ENCODE results near the gene AAMP. TPM values are rescaled to one million over a fixed set of nuclear protein-coding genes. Genes with fewer than 3 reads are reported as not detected.
"Not testable (repeated sequence)": the region's sequence is repeated elsewhere in the genome, so short reads cannot be mapped to it uniquely, and the experiment has no call there.

AAMP gene, protein sequence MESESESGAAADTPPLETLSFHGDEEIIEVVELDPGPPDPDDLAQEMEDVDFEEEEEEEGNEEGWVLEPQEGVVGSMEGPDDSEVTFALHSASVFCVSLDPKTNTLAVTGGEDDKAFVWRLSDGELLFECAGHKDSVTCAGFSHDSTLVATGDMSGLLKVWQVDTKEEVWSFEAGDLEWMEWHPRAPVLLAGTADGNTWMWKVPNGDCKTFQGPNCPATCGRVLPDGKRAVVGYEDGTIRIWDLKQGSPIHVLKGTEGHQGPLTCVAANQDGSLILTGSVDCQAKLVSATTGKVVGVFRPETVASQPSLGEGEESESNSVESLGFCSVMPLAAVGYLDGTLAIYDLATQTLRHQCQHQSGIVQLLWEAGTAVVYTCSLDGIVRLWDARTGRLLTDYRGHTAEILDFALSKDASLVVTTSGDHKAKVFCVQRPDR
- 10 to 100 TPM; 58.7 to 59.4 TPM for total RNA-seq

DNA sequence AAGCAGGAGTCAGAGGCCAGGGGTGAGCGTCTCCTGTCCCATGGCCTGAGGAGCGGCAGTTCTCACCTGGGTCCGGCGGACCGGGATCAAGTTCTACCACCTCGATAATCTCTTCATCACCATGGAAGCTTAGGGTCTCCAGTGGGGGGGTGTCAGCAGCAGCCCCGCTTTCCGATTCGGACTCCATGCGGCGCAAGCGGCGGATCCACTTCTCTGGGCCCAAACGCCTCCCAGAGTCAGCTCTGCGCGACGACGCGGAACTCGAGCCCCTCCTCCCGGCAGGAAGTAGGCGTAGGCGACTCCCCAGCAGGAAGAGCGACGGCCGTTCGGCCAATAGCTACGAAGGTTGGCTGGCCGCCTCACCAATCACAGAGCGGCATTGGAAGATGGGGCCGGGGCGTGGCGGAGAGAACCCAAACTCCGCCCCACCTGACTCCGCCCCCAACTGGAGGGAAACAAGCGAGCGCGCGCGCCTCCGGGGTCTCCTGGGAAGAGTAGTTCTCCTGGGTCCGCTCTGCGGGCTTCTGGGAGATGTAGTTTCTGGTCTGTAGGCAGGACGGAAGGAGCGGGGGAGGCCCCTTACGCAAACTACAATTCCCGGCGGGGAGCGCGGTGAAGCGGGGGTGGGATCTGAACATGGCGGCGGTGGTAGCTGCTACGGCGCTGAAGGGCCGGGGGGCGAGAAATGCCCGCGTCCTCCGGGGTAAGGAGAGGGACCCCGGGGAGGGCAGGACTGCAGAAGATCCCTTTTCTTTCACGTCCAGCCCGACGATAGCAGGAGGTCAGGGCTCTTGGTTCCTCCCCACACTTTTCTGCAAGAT lies at the start of gene AAMP, which contains the start of gene PNKD:
AAMP (minus strand) TSS at position 238 of the 821 bp plus-strand sequence; CDS start at position 187, 51 bp downstream.
PNKD (plus strand) TSS at position 620 of the 821 bp plus-strand sequence; CDS start at position 637, 17 bp downstream.
- Mint-ChIP-seq H3K4me3 (peak within 1 kb of the TSS; percentile 80), H3K9me3 (no peaks in the 10 kb centered on the region), H3K27me3 (ENCODE audit: low read depth) (no peaks in the 10 kb centered on the region), H3K36me3 (ENCODE audit: low read depth) (peaks cover 23% of the 10 kb centered on the region), H3K4me1 (ENCODE audit: low read depth) (peaks cover 42% of the 10 kb centered on the region), H3K27ac (peak within 1 kb of the TSS; percentile 87)
- CTCF ChIA-PET: interaction anchor here (0.6 to 7.4 kb wide), 10 partner anchors 11 to 86 kb away, joined by 3 to 214 read pairs (median 6); partner anchors contain the start of genes ARPC2 and TMBIM1
- peak; percentile 100 for DNase-seq
- intact Hi-C loops (cut with micrococcal nuclease): loop anchor here (1.0 to 5.0 kb wide), 14 partner anchors 16 to 1118 kb away; partner anchors contain the start of genes BCS1L, CNOT9, RNF25 and STK36

DNA sequence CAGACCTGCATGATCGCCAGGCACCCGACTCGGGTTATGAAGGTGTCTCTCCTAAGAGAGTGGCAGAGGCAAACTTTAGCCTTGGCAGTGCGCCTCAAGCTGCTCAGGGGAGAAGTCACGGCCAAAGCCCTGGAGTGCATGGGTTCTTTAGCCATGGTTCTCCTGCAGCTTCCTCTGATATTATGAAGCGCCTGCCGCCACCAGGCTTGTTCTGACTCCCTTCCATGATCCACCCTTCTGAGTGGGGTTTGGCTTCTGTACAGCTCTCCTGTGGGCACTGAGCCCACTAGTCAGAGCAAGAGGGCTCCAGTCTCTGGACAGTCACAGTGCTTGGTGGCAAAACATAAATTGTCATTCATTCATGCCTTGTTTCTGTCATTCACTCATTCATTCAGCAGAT lies 48.3 kb upstream of the AAMP start:
- Mint-ChIP-seq H3K4me1 (ENCODE audit: low read depth) (peaks cover 50% of the 10 kb centered on the region), H3K9me3 (no peaks in the 10 kb centered on the region), H3K36me3 (ENCODE audit: low read depth) (peaks cover 1% of the 10 kb centered on the region), H3K27me3 (ENCODE audit: low read depth) (no peaks in the 10 kb centered on the region), H3K27ac (no peak overlapping the region), H3K4me3 (no peak overlapping the region)
- intact Hi-C loops (cut with micrococcal nuclease): loop anchor here (5.0 kb wide), 2 partner anchors 49 to 79 kb away; partner anchors contain the start of gene CTDSP1
- CTCF ChIA-PET: interaction anchor here (0.5 to 2.4 kb wide), 2 partner anchors 39 to 238 kb away, joined by 3 to 8 read pairs; no protein-coding TSS in a partner anchor
- DNase-seq: no peak

DNA sequence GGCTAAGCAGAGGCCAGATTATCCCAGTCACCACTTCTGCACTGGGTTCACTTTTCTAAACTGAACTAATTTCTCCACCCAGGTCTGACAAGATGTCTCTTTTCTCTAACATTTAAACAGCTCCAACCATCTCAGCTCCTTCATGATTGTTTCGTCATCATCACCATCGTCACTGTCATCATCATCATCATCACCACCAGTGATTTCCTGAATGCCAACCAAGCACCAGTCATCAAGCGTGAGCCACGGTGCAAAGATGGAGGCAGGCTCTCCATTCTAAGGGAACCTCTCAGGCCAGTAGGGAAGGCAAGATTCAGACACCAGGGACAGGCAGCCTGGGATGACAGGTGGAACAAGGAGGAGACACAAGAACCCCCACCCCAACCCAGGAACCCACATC lies 47.9 kb upstream of the AAMP start:
- CTCF ChIA-PET: interaction anchor here (0.6 to 2.4 kb wide), 3 partner anchors 16 to 309 kb away, joined by 3 to 8 read pairs (median 5); no protein-coding TSS in a partner anchor
- no peaks in the 10 kb centered on the region for H3K9me3 Mint-ChIP-seq
- intact Hi-C loops (cut with micrococcal nuclease): loop anchor here (5.0 kb wide), 2 partner anchors 49 to 79 kb away; partner anchors contain the start of gene CTDSP1
- no peaks in the 10 kb centered on the region for H3K27me3 Mint-ChIP-seq (ENCODE audit: low read depth)
- peaks cover 1% of the 10 kb centered on the region for H3K36me3 Mint-ChIP-seq (ENCODE audit: low read depth)
- no peak overlapping the region for H3K4me3 Mint-ChIP-seq
- peak; percentile 32 for DNase-seq
- H3K27ac Mint-ChIP-seq: peak overlapping the region; percentile 15
- H3K4me1 Mint-ChIP-seq (ENCODE audit: low read depth): peaks cover 50% of the 10 kb centered on the region

DNA sequence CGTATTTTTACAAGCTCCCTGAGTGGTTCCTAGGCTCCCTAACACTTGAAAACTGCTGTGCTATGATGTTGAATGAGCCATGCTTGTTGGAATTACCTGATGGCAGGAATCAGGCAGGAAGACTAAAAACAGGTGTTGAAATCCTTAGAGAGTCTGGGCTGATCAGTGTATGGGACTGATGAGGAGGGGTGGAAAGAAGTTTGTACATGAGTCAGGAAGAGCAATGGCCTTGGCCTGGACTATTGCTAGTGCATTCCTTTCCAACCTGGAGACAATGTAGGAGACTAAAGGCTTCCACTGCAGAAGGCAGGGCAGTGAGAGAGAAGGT lies 47.3 kb upstream of the AAMP start:
- intact Hi-C loops (cut with micrococcal nuclease): loop anchor here (5.0 kb wide), 2 partner anchors 50 to 80 kb away; partner anchors contain the start of gene CTDSP1
- Mint-ChIP-seq H3K27me3 (ENCODE audit: low read depth) (no peaks in the 10 kb centered on the region), H3K4me3 (no peak overlapping the region), H3K4me1 (ENCODE audit: low read depth) (peaks cover 45% of the 10 kb centered on the region), H3K27ac (peak overlapping the region; percentile 91), H3K9me3 (no peaks in the 10 kb centered on the region), H3K36me3 (ENCODE audit: low read depth) (peaks cover 1% of the 10 kb centered on the region)
- DNase-seq: no peak
- CTCF ChIA-PET: interaction anchor here (0.6 to 2.4 kb wide), 5 partner anchors 9 to 310 kb away, joined by 3 to 8 read pairs (median 5); no protein-coding TSS in a partner anchor

DNA sequence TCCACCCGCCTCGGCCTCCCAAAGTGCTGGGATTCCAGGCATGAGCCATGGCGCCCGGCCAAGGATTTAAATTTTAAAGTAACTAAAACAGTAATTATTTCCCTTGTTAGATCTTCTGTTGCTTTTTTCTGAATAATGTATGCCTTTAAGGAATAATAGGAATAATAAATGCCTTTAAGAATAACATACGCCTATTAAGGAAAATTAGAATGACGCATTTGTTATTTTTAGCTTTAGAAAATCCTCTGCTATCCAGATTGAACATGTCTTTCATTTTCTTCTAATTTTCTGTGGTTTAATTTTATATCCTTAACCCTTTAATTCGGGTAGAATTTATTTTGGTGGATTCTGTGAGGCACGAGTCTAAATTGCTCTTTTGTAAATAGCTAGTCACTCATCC lies 45.5 kb upstream of the AAMP start:
- CTCF ChIA-PET: interaction anchor here (0.7 to 1.7 kb wide), 4 partner anchors 13 to 537 kb away, joined by 3 to 8 read pairs (median 3); no protein-coding TSS in a partner anchor
- no peaks in the 10 kb centered on the region for H3K9me3 Mint-ChIP-seq
- no peak overlapping the region for H3K4me3 Mint-ChIP-seq
- peaks cover 1% of the 10 kb centered on the region for H3K36me3 Mint-ChIP-seq (ENCODE audit: low read depth)
- no peak for DNase-seq
- no peak overlapping the region for H3K27ac Mint-ChIP-seq
- no peaks in the 10 kb centered on the region for H3K27me3 Mint-ChIP-seq (ENCODE audit: low read depth)
- intact Hi-C loops (cut with micrococcal nuclease): loop anchor here (5.0 kb wide), 2 partner anchors 52 to 82 kb away; partner anchors contain the start of gene CTDSP1
- peaks cover 34% of the 10 kb centered on the region for H3K4me1 Mint-ChIP-seq (ENCODE audit: low read depth)

DNA sequence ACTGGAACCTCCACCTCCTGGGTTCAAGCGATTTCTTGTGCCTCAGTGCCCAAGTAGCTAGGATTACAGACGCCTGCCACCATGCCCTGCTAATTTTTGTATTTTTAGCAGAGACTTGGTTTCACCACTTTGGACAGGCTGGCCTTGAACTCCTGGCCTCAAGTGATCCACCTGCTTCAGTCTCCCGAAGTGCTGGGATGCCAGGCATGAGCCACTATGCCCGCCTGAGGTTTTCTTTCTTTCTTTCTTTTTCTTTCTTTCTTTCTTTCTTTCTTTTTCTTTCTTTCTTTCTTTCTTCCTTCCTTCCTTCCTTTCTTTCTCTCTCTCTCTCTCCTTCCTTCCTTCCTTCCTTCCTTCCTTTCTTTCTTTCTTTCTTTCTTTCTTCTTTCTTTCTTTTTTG lies 44.8 kb upstream of the AAMP start:
- not testable (repeated sequence) for H3K9me3 Mint-ChIP-seq; H3K36me3 Mint-ChIP-seq (ENCODE audit: low read depth); H3K27me3 Mint-ChIP-seq (ENCODE audit: low read depth); H3K27ac Mint-ChIP-seq; H3K4me3 Mint-ChIP-seq; DNase-seq
- peaks cover 33% of the 10 kb centered on the region for H3K4me1 Mint-ChIP-seq (ENCODE audit: low read depth)
- intact Hi-C loops (cut with micrococcal nuclease): loop anchor here (5.0 kb wide), 2 partner anchors 53 to 83 kb away; partner anchors contain the start of gene CTDSP1
- CTCF ChIA-PET: interaction anchor here (1.0 kb wide), 1 partner anchor 13 kb away, joined by 3 read pairs; no protein-coding TSS in a partner anchor

DNA sequence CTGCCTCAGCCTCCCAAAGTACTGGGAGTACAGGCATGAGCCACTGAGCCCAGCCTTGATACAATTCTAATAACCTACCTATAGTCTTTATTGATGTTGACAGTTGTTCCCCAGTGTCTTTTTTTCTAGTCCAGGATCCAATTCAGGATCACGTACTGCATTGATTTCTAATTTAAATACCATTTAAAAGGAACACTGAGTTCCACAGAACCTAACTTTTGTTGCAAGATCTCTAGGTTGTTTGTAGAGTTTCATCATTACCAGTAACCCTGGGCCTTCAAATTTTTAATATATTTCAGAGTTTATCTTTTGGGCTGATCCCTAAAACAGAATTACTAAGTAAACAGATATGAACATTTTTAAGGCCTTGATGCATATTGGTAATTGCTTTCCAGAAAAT lies 43.4 kb upstream of the AAMP start:
- DNase-seq: no peak
- Mint-ChIP-seq H3K27me3 (ENCODE audit: low read depth) (no peaks in the 10 kb centered on the region), H3K36me3 (ENCODE audit: low read depth) (no peaks in the 10 kb centered on the region), H3K4me3 (no peak overlapping the region), H3K4me1 (ENCODE audit: low read depth) (peaks cover 31% of the 10 kb centered on the region), H3K9me3 (no peaks in the 10 kb centered on the region), H3K27ac (no peak overlapping the region)
- CTCF ChIA-PET: no interaction called here
- intact Hi-C loops (cut with micrococcal nuclease): no loop called here

DNA sequence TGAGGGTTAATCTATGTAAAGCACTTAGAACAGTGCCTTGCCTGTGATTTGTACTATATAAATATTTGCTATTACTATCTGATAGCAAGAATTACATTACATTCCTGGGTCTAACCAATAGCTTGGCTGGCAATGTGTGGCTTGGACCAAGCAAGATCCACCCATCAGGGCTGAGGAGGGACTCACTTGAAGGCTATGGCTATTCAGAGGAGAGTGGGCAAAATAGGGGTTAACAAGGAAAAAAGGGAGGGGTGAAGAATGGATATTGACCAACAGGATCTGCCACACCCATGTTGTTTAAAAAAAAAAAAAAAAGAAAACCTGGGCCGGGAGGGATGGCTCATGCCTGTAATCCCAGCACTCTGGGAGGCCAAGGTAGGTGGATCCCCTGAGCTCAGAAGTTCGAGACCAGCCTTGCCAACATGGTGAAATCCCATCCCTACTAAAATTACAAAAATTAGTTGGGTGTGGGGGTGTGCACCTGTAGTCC lies 42.4 kb upstream of the AAMP start:
- H3K36me3 Mint-ChIP-seq (ENCODE audit: low read depth): no peaks in the 10 kb centered on the region
- H3K27me3 Mint-ChIP-seq (ENCODE audit: low read depth): no peaks in the 10 kb centered on the region
- CTCF ChIA-PET: interaction anchor here (0.9 to 1.0 kb wide), 2 partner anchors 10 to 43 kb away, joined by 4 read pairs; no protein-coding TSS in a partner anchor
- intact Hi-C loops (cut with micrococcal nuclease): no loop called here
- no peak for DNase-seq
- H3K27ac Mint-ChIP-seq: no peak overlapping the region
- peaks cover 25% of the 10 kb centered on the region for H3K4me1 Mint-ChIP-seq (ENCODE audit: low read depth)
- H3K4me3 Mint-ChIP-seq: no peak overlapping the region
- H3K9me3 Mint-ChIP-seq: no peaks in the 10 kb centered on the region

DNA sequence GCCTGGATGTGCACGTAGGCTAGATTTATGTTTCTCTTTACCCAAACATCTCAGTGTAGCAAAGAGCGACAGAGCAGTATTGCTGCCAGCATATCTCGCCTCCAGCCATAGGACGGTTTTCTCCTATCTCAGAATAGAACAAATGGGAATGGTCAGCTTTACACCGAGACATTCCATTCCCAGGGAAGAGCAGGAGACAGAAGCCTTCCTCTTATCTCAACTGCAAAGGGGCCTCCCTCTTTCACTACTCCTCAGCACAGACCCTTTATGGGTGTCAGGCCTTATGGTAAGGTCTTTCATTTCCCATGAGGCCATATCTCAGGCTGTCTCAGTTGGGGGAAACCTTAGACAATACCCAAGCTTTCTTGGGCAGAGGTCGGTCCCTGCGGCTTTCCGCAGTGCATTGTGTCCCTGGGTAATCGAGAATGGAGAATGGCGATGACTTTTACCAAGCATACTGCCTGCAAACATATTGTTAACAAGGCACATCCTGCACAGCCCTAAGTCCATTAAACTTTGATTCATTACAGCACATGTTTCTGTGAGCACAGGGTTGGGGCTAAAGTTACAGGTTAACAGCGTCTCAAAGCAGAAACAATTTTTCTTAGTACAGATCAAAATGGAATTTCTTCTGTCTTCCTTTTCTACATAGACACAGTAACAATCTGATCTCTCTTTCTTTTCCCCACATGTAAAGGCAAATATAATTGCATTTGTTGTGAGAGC lies 41.8 kb upstream of the AAMP start:
- H3K27me3 Mint-ChIP-seq (ENCODE audit: low read depth); H3K36me3 Mint-ChIP-seq (ENCODE audit: low read depth); H3K4me3 Mint-ChIP-seq; DNase-seq; intact Hi-C loops (cut with micrococcal nuclease); H3K9me3 Mint-ChIP-seq; H3K27ac Mint-ChIP-seq: not testable (repeated sequence)
- H3K4me1 Mint-ChIP-seq (ENCODE audit: low read depth): peaks cover 19% of the 10 kb centered on the region
- CTCF ChIA-PET: interaction anchor here (1.0 kb wide), 1 partner anchor 10 kb away, joined by 4 read pairs; no protein-coding TSS in a partner anchor

DNA sequence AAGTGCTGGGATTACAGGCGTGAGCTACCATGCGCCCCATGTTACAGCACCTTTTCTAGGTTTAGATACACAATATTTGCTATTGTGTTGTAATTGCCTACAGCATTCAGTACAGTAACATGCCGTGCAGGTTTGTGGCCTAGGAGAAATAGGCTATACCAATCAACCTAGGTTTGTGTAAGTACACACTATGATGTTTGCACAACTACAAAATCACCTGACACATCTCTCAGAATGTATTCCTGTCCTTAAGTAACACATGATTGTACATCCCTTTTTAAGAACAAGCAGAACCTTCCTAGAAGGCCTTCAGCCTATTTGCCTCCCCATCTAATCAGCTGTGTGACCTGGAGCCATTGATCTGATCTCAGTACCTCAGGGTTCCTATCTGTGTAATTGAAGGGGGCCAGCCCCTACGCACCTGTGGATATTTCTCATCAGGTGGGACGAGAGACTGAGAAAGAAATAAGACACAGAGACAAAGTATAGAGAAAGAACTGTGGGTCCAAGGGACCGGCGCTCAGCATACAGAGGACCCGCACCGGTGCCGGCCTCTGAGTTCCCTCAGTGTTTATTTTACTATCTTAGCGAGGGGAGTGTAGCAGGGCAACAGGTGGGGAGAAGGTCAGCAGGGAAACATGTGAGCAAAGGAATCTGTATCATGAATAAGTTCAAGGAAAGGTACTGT lies 41.1 kb upstream of the AAMP start:
- peaks cover 13% of the 10 kb centered on the region for H3K4me1 Mint-ChIP-seq (ENCODE audit: low read depth)
- H3K4me3 Mint-ChIP-seq: no peak overlapping the region
- intact Hi-C loops (cut with micrococcal nuclease): no loop called here
- H3K27me3 Mint-ChIP-seq (ENCODE audit: low read depth): no peaks in the 10 kb centered on the region
- H3K27ac Mint-ChIP-seq: no peak overlapping the region
- DNase-seq: no peak
- H3K9me3 Mint-ChIP-seq: no peaks in the 10 kb centered on the region
- H3K36me3 Mint-ChIP-seq (ENCODE audit: low read depth): no peaks in the 10 kb centered on the region
- CTCF ChIA-PET: no interaction called here

Data from activated naive CD4-positive, alpha-beta T cell treated with anti-CD3 and anti-CD28 coated beads for 36 hours (primary cell).